ENCODE results near the gene DIP2C.
"Not testable (repeated sequence)": the region's sequence is repeated elsewhere in the genome, so short reads cannot be mapped to it uniquely, and the experiment has no call there.

Gene DIP2C

DNA sequence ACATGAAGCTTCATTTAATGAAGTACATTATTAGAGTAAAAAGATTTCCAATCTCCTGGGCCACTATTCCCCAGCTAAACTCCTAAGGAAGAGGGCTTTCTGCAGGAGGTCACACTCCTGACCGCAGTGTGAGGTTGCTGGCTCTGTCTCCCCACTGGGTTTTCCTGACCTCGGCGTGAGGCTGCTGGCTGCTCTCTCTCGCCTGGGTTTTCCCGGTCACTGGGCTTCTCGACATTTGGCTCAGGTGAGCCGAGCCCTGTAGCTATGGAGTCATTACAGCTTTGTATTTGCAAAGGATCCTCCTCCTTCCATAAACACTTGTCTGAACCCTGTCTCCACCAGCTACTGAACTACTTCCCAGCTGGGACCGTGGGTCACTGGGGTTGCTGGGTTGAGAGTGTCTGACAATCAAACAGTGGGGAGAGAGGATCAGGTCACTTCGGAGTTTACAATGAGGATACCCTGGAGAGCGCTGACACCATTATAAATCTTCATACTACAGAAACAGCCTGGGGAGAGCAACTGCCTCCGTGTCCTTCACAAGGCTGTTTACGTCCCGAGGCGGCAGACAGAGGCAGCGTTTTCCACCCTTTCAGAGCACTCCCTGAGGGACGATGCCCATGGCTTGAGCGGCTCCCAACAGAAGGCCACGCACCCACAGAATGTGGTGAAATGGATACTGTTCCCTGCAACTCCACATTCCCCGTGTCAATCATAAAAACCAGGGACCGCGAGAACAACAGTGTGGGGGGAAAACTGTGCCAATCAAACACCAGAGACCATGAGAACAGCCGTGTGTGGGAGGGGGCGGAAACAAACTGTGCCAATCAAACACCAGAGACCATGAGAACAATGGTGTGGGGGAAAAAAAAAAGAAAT lies 328.0 kb downstream of the DIP2C start:
- no peak for DNase-seq

DNA sequence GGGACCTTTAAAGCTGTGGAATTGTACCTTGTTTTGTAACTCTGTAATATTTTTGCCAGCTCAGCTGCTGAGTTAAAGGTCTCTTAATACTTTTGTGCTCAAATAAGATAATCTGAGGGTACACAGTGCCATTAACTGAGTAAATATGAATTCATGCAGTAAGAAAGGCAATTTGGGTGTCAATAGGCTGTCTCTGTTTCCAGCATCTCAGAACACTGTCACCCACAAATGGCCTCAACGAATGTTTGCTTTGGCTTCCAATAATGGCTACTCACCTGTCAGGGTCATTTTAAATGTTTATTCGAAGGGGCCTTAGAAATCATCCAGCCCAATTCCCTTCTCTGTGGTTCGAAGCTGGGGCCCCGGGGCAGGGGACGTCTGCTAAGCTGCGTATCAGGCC lies 328.8 kb downstream of the DIP2C start:
- no peak for DNase-seq

DNA sequence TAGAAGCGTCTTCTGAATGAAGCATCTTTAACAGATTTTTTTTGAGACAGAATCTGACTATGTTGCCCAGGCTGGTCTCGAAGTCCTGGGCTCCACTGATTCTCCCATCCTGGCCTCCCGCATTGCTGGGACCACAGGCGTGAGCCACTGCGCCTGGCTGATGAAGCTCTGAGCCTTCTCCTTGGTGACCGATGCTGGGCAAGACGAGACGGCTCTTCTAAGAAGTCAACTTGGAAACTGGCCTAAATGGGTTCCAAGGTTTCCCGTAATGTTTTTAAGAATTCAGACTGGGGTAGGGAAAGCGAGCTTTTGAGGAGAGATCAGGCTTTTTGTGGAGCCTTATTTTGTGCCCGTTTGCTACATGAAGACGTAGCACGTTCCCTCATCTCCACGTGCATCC lies 329.7 kb downstream of the DIP2C start:
- DNase-seq: no peak

DNA sequence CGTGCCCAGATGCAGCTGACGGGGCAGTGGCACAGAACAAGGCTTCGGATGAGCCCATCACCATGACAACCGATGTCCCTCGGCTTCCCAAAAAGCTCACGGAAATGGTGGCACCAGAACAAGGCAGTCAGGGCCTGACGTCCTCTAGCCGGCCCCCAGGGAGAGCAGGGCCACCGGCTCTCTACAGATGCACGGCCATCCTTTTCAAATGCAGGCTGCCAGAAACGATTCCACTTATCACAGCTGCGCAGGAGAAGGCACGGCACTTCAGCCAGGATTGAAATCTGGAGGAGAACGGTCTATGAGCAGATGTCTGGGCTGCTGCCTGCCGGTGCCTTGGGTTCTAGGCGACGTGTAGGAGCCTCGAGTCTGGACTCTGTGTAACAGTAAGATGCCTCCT lies 330.4 kb downstream of the DIP2C start:
- DNase-seq: no peak

DNA sequence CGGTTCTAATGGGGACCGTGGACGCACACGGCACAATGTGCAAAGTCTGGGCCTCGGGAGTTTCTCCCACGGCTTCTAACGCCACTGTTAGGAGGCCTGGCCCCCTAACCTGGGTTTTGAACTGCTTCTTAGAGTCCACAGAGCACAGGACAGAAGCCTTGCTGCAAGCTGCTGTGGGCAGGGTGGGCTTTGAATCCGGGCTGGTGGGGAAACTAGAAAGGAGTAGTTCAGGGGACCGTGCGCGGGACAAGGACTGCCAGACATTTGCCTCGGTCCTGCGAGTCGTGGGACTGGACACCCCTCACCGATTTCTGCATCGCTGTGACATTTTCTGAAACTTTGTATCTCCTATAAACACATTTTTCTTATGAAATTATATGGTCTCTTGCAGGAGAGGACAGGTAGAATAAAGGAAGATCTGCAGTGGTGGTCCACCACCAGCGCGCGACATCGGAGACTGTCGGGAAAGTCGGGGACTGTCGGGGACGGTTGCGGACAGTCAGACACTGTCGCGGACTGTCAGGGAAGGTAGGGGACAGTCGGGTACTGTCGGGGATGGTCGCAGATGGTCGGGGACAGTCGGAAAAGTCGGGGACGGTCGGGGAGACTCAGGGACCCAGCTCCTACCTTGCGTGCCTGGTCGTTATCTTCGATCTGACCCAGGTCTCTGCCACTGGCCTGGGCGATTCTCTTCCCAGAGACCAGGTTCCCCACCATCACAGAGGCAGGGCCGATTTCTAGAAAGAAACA lies 332.1 kb downstream of the DIP2C start:
- DNase-seq: no peak

DNA sequence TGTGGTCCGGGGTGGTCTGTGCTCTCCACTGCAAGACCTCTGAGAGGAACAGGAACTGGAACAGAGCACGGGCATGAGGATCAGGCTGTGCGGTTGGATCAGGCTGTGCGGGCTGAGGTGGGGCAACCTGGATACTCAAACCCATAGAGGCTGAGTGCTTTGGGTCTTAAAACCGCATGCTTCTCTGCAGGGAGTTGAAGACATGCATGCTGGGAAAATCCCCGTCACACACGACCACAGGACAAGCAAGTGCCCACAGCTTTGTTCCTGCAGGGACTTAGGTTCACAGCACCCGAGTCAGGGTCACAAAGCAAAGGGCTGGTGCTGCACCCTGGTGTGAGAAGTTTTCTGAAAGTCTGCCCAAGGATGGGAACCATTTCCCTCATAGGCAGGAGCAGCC lies 333.0 kb downstream of the DIP2C start:
- DNase-seq: no peak

DNA sequence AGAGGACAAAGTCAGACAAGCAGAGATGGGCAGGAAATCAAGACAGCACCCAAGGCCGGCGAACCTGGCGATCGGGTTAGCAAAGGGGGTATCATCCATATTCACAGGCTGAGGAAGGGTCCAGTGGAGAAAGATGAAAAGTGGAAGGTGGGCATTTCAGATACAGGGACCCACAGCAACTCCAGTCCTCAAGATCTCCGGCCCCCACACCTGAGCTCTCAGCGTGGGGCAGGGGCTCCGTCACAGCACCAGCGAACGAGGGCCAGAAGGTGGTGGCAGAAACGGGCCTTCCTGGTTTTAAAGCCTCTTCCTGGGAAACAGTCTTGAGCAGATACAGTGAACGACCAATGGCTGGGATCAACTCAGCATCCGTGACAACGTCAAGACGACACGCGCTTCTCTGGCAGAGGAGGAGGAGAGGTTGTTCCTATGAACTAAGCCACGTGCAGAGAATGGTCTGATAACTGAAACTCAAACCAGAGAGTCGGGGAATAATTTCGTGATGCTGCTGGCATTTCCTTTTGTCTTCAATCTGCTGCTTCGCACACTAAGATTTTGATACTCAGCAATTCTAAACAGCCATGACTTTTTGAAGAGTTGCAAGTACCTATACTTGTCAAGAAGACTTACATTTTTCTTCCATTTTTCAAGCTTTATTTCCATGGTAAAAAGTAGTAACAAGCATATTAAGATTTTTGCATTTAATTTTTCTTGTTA lies 334.4 kb downstream of the DIP2C start:
- DNase-seq: no peak

DNA sequence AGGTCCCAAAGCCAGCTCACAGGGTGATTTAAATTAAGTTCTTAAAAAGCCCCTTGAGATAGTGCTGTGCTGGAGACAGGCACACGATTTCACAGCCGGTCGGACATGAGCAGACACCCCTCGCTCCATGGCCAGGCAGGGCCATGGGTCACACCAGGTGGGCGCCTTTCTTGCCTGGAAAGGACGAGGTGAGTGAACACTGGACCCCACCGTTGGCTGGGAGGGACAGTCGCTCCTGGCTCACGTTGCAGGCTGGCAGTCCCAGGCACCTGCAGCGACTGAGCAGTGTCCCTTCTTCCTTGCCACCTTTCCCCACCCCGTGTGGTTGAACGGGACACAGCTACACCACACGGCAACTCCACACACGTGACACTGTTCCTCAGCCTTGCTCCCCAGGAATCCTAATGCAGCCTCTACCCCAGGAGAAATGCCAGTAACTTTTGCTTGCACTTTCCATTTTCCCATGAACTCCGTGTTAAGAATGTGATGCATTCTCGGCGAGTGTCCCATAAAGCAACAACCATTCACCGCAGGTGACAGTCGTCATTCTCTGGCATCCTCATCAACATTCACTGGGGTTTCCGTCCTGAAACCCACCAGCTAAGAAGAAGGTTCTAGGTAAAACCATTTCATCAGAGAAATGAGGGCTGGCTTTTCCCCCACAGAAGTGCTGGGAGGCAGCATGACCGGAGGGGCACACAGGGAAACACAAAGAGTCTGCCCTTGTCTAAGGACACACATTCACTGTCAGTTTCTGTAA lies 336.8 kb downstream of the DIP2C start:
- no peak for DNase-seq

DNA sequence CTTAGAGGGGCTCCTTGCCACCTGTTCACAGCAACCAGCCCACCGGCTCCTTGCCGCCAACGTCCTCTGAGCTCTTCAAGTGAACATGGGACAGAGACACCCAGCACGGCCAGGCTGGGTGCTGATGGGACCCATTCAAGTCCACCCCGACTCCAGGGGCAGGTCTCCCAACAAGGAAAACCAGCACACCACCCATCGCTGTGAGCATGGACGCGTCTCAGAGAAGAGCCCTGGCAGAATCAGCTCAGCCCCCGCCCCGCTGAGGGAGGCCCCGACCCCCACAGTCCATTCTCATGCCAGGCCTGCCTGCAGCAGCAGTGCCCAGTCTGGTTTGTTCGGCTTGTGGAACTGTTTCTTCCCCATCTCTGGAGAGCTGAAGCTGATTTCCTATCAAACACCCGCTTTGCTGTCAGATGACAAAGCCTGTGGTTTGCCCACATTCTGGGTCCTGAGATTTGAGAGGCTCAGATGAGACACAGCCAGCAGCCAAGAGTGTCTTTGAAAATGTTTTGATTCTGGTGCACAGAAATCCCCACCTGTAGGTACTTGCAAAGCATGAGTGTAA lies 337.6 kb downstream of the DIP2C start:
- no peak for DNase-seq

DNA sequence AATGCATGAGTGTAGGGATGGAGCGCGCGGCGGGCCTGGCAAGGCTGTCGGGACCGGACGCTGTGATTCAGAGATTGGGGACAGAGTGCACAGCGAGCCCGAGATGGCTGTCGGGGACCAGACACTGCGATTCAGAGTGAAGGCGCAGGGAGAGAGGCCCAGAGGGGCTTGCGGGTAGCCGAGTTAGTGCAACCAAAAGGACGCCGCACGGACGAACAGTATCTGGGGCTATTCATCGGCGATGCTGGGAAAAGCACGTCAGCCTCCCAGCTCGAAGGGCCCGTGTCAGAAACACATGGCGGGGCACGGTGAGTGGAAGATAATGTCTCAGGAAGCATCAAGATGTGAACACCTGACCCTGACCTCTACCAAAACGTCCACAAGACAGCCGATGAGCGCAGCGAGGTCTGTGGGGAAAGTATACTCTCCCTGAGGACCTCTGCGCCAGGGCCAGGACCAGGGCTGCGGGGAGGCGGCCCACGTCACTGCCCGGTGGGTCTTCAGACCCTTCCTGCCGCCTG lies 338.4 kb downstream of the DIP2C start:
- DNase-seq: no peak

DNA sequence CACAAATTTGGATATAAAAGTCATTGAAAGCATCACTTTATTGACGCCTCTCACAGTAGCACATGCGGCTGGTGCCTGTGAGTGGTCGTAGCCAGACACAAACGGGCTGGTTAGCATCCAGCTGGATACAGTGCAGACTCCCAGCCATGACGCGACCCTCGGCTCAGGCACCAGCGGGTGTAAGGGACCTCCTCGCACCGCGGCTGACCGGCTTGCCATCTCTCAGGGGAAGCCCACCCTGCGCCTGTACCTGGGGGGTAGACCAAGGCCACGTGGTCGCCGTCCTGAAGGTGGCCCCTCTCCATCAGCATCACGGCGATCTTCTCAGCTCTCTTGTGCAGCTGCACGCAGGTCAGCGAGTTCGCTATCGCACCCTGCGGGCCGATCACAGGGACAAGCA lies 340.4 kb downstream of the DIP2C start:
- DNase-seq: no peak

DNA sequence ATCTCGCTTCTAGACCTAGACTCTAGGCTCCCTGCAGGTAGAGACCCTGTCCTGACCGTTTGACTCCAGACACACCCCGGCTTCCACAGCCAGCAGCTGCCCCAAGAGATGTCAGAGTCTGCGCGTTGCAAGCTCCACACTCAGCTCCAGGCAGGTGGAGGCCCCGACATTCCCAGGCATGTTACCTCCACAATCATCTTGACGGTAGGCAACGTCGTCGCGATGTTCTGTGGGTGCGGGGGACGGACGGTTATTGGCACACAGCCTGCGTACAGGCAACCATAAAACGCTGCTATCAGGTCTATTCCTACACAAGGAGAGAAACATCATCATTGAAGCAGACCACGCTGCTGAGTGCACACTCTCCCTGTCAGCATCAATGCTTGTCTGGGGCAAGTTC lies 341.0 kb downstream of the DIP2C start:
- DNase-seq: no peak

DNA sequence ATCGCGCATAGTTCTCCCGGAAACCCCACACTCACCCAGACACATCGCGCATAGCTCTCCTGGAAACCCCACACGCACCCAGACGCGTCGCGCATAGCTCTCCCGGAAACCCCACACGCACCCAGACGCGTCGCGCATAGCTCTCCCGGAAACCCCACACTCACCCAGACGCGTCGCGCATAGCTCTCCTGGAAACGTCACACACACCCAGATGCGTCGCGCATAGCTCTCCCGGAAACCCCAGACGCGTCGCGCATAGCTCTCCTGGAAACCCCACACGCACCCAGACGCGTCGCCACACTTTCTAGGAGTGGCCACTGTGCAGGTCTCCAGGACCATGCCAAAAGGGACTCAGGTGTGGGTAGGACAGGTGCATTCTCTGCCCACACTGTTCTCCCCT lies 341.7 kb downstream of the DIP2C start:
- DNase-seq: not testable (repeated sequence)

DNA sequence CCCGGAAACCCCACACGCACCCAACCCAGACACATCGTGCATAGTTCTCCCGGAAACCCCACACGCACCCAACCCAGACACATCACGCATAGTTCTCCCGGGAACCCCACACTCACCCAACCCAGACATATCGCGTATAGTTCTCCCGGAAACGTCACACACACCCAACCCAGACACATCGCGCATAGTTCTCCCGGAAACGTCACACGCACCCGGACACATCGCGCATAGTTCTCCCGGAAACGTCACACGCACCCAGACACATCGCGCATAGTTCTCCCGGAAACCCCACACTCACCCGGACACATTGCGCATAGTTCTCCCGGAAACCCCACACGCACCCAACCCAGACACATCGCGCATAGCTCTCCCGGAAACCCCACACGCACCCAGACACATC lies 342.3 kb downstream of the DIP2C start:
- not testable (repeated sequence) for DNase-seq

DNA sequence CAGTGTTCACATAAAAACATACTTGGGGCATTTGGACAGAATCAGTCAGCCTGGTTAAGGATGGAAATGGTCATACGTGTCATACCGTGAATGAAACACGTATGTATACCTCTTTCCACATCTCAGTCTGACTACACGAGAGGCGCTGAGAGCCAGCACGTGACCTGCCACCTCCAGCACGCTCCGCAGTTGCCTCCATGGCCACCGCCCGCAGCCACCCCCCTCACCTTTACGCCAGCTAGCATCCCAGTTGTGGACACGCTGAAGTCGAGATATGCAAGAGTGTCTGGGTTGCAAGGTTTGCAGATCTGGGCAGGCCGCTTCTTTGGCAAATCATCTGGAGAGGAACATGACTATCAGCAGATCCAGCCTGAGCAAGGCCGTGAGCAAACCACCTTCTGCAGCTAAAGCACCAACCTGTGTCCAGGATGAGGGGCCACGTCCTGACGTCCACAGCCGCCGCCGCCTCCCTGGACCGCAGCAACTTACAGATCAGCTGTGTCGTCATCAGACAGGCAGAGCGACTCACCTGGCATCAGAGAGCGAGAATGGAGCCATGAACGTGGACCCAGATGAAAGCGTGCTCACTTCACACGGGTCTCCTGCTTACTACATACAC lies 344.8 kb downstream of the DIP2C start:
- DNase-seq: no peak

DNA sequence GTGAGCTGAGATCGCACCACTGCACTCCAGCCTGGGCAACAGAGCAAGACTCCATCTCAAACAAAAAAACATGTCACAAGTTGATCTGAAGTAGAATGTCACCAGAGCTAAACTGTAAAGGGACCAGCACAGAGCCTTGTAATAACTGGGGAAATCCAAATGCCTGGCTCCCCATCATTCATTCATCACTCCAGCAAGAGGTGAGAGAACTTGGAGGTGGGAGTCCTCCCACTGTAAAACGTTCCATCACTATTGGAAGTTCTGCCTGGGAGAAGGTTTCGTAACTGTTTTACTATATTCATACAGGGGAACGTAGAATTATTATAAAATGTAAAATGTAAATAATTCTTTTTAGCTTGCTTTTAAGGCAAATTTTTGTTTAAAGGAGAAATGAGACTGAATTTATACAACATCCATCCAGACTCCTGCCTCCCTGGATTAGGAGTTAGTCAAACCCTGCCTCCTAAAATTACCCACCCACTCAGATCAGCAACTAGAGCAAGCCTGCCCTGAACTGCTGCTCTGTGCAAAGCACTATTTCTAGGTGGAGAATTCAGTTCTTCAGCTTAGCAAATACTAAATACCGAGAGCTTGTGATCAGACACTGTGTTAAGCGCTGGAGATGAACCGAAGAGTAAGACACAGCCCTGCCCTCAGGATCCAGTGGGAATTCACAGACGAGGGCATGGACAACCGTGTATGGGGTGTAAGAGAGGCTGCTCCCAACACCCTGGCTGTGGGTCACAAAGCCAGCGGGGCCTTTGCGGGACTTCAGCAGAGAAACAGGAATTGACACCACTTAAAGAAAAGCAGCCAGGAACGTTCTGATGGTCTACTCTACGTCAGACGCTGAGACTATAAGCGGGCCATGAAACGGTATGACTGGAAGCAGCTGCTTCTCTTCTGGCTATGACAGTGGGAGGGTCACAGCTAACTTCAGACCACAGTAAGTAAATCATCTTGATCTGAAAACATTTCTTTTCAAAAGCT lies 345.9 kb downstream of the DIP2C start:
- DNase-seq: no peak

DNA sequence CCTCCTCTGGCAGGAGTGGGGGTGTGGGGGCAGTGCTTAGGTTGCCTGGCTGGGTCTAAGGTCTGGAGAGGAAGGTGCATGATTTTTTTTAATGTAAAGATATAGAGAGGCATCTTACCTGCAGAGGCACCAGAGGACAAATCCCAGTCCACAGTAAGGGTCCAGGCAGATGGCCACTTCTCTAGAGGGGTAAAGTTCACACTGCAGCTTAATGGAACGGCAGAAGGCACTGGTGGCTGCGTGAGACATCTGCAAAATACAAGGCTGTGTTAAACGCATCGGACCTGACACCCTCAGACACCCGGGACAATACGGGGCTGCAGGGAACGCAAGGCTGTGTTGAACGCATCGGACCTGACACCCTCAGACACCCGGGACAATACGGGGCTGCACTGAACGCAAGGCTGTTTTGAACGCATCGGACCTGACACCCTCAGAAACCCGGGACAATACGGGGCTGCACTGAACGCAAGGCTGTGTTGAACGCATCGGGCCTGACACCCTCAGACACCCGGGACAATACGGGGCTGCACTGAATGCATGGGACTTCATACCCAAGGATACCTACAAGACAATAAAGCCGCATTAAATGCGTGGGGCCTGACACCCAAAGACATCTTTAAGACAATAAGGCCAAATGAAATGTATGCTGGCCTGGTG lies 348.3 kb downstream of the DIP2C start:
- DNase-seq: no peak

DNA sequence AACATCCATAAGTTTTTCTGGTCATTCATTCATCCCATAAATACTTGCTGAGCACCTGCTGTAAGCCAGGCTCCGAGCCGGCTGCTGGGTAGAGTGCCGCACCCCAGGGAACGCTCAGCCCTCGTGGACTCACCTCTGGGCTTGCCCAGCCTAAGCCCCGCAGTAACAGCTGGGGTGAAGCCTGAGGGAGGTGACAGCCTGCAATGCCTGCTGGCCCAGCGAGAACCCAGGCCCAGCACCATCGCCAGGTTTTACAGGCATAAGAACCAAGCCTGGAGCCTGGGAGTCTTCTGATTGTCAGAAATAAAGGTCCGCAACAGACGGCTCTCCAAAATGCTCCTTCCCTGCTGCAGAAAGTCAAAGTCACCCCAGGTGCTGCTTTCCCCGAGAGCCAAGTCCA lies 348.8 kb downstream of the DIP2C start:
- no peak for DNase-seq

DNA sequence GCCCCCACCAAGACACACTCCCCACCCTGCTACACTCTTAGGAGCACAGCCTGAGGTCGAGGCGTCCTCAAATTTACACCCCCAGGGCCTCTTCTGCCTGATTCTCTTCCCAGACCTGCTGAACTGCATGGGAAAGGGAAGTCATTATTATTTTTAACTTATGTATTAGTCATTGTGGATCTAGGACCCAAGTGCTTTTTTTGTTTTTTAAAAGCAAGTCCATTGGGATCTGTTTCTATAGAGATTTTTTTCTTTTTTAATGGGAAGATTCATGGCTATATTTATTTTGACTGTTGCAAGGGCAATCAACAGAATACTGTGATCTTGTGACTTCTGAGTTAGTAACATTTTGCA lies 350.5 kb downstream of the DIP2C start:
- no peak for DNase-seq

Data from activated CD4-positive, CD25-positive, alpha-beta regulatory T cell treated with anti-CD3 and anti-CD28 coated beads, Interleukin-2, amount 50 U/mL, for 72 hours (primary cell).